ENCODE measurements around the gene TRA2B. TPM values are rescaled to one million over a fixed set of nuclear protein-coding genes. Genes with fewer than 3 reads are reported as not detected.

Gene TRA2B
- total RNA-seq, 2 experiments from 2014 or later = 289 to 291 TPM

DNA sequence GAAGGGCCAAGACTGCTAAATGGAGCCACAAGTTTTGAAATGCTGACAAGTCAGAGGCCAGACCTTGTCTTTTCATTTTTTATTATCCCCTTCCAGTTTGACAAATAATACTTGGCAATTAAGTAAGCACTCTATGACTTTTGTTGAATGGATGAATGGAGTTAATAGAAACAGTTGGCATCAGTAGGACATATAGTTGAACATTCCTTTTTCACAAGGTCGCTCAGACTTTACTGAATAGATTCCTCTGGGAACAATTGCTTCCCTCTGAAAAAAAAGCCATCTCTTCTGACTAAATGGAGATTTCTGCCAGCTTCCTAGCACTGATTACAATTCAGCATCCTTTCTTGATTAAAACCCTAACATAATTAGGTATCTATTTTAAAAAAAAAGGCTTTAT, 53.2 kb downstream of the TRA2B start:
- no peak overlapping the region for H3K4me3 Mint-ChIP-seq
- H3K27me3 Mint-ChIP-seq = peaks cover 5% of the 10 kb centered on the region
- H3K4me1 Mint-ChIP-seq = peaks cover 3% of the 10 kb centered on the region
- H3K36me3 Mint-ChIP-seq = no peaks in the 10 kb centered on the region
- no peak for DNase-seq
- H3K9me3 Mint-ChIP-seq = no peaks in the 10 kb centered on the region
- no peak overlapping the region for H3K27ac Mint-ChIP-seq

- peaks cover 3% of the 10 kb centered on the region for H3K4me1 Mint-ChIP-seq
- H3K36me3 Mint-ChIP-seq = no peaks in the 10 kb centered on the region
- no peaks in the 10 kb centered on the region for H3K9me3 Mint-ChIP-seq
- peaks cover 5% of the 10 kb centered on the region for H3K27me3 Mint-ChIP-seq
- no peak overlapping the region for H3K4me3 Mint-ChIP-seq
- no peak for DNase-seq
- no peak overlapping the region for H3K27ac Mint-ChIP-seq
Observed at GRCh38 chr3:185881926-185882325, 55.9 kb downstream of the TRA2B start.

DNA sequence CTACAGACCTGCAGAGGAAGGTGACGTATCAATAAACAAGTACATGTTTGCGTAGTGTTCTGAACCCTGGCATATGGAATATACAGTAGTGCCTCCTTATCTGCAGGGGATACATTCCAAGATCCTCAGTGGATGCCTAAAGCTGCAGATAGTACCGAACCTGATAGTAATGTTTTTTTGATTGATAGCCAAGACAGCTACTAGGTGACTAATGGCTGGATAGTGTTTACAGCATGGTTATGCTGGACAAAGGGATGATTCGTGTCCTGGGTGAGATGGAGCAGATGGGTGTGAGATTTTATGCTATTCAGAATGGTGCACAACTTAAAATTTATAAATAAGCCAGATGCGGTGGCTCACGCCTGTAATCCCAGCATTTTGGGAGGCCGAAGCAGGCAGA, 57.2 kb downstream of the TRA2B start:
- no peak for DNase-seq
- Mint-ChIP-seq H3K27me3 (peaks cover 5% of the 10 kb centered on the region), H3K9me3 (no peaks in the 10 kb centered on the region), H3K27ac (no peak overlapping the region), H3K4me3 (no peak overlapping the region), H3K4me1 (peaks cover 3% of the 10 kb centered on the region), H3K36me3 (no peaks in the 10 kb centered on the region)

GRCh38 chr3:185878920-185879319, 58.9 kb downstream of the TRA2B start:
- Mint-ChIP-seq H3K4me1 (peaks cover 3% of the 10 kb centered on the region), H3K9me3 (no peaks in the 10 kb centered on the region), H3K27ac (no peak overlapping the region), H3K36me3 (no peaks in the 10 kb centered on the region), H3K4me3 (no peak overlapping the region), H3K27me3 (peaks cover 5% of the 10 kb centered on the region)
- DNase-seq = no peak

GRCh38 chr3:185874119-185874518, 63.7 kb downstream of the TRA2B start:
- no peak for DNase-seq
- H3K27me3 Mint-ChIP-seq = peaks cover 3% of the 10 kb centered on the region
- no peaks in the 10 kb centered on the region for H3K9me3 Mint-ChIP-seq
- no peak overlapping the region for H3K4me3 Mint-ChIP-seq
- no peak overlapping the region for H3K27ac Mint-ChIP-seq
- H3K36me3 Mint-ChIP-seq = no peaks in the 10 kb centered on the region
- no peaks in the 10 kb centered on the region for H3K4me1 Mint-ChIP-seq

GRCh38 chr3:185867650-185868049, 70.2 kb downstream of the TRA2B start:
- H3K4me3 Mint-ChIP-seq = no peak overlapping the region
- H3K27ac Mint-ChIP-seq = no peak overlapping the region
- peaks cover 14% of the 10 kb centered on the region for H3K27me3 Mint-ChIP-seq
- no peak for DNase-seq
- H3K9me3 Mint-ChIP-seq = peaks cover 1% of the 10 kb centered on the region
- H3K4me1 Mint-ChIP-seq = no peaks in the 10 kb centered on the region
- H3K36me3 Mint-ChIP-seq = no peaks in the 10 kb centered on the region

DNA sequence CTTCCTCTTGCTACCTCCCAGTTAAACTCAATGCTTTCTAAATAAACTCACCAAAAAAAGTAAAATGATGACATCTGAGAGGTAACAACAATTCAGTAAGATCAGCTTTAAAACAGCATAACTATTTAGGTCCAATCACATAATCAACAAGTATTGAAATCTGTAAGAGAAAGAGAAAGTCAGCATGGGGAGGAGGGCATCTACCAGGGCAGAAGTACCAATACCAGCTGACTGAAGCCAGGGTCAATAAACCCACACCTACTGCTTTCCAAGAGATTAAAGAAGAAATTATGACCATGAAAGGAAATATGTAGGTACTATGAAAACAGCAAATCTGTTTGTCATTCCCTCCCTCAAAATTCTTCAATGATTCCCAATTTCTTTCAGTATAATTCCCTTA, 70.8 kb downstream of the TRA2B start:
- H3K27ac Mint-ChIP-seq = no peak overlapping the region
- no peak overlapping the region for H3K4me3 Mint-ChIP-seq
- H3K36me3 Mint-ChIP-seq = no peaks in the 10 kb centered on the region
- H3K9me3 Mint-ChIP-seq = peaks cover 1% of the 10 kb centered on the region
- DNase-seq = no peak
- no peaks in the 10 kb centered on the region for H3K4me1 Mint-ChIP-seq
- peaks cover 14% of the 10 kb centered on the region for H3K27me3 Mint-ChIP-seq

DNA sequence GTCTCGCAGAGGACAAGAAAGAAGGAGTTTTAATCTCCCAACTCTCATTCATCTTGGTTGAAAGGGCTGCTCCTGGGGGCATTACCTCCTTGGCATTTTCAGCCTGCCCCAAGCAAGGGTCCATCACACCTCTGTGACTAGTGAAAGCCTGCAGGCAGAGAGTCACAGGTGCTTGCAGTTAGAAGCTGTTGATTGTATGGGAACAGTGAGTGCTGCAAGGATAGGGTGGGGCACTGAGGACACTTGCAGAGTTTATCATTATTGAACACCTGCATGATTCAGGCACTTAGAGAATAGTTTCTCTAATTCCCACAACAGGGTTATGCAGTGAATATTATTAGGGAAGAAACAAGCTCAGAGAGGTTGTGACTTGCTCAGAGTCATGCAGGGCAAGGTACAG, 71.3 kb downstream of the TRA2B start:
- Mint-ChIP-seq H3K4me3 (no peak overlapping the region), H3K4me1 (no peaks in the 10 kb centered on the region), H3K27me3 (peaks cover 14% of the 10 kb centered on the region), H3K36me3 (no peaks in the 10 kb centered on the region), H3K27ac (no peak overlapping the region), H3K9me3 (peaks cover 1% of the 10 kb centered on the region)
- DNase-seq = no peak

Other genes with a start within 250 kb of the TRA2B start
- under 1 TPM; 0.28 to 0.41 TPM for gene IGF2BP2, start 113.0 kb downstream of the TRA2B start, total RNA-seq
- 1 to 10 TPM; 1.0 to 1.2 TPM for gene ETV5, start 171.1 kb upstream of the TRA2B start, total RNA-seq